ENCODE results near the gene ACAP1.

DNA sequence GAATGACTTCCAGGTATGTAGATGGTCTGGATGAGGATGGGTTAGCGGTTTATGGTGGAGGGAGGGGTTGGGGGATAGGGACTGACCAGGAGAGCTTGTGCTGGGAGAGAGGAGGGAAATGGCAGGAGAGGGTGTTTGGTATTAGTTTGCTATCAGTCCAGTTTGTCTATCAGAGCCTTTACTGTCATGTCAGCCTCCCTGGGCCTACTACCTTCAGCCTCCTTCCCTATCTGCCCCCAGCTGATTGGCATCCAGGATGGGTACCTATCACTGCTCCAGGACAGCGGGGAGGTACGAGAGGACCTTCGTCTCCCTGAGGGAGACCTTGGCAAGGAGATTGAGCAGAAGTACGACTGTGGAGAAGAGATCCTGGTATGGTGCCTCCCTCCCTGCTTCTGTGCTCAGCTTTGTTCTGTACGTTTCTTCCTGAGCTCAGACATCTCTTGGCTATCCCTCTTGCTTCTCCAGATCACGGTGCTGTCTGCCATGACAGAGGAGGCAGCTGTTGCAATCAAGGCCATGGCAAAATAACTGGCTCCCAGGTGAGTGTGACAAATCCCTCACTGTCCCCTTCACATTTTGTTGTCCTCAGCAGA is 25.1 kb upstream of the ACAP1 start:
- TF ChIP-seq, protein P1, sequence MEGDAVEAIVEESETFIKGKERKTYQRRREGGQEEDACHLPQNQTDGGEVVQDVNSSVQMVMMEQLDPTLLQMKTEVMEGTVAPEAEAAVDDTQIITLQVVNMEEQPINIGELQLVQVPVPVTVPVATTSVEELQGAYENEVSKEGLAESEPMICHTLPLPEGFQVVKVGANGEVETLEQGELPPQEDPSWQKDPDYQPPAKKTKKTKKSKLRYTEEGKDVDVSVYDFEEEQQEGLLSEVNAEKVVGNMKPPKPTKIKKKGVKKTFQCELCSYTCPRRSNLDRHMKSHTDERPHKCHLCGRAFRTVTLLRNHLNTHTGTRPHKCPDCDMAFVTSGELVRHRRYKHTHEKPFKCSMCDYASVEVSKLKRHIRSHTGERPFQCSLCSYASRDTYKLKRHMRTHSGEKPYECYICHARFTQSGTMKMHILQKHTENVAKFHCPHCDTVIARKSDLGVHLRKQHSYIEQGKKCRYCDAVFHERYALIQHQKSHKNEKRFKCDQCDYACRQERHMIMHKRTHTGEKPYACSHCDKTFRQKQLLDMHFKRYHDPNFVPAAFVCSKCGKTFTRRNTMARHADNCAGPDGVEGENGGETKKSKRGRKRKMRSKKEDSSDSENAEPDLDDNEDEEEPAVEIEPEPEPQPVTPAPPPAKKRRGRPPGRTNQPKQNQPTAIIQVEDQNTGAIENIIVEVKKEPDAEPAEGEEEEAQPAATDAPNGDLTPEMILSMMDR (optimal IDR thresholded peaks at IDR 0.05 in 1 of 3, IDR thresholded peaks at IDR 0.05 in 1 of 3, conservative IDR thresholded peaks at IDR 0.05 in 1 of 3; ENCODE audit: extremely low read depth in 1 of 3, insufficient read depth in 2 of 3, low read length in 3 of 3): no peak
- no peak for TF ChIP-seq EZH2 (IDR thresholded peaks at IDR 0.05; ENCODE audit: low read length)
